BJ (cell line): ENCODE measurements around the gene CDK2. TPM values are rescaled to one million over a fixed set of nuclear protein-coding genes. Genes with fewer than 3 reads are reported as not detected.

ENCODE experiments used
- CTCF ChIA-PET: fragments of 350-600 bp; formaldehyde crosslinking; extraction: SDS; loops from one replicate; lab custom pipeline; 2021; ENCODE audit warnings: antibody characterized with exemption, inconsistent platforms; lab: Yijun Ruan, JAX
- POLR2A ChIA-PET: fragments of 300-600 bp; sonication (Branson Sonifier 250); formaldehyde crosslinking; extraction: SDS; loops from one replicate; lab custom pipeline; 2021; ENCODE audit warnings: antibody characterized with exemption; lab: Charles Lee
- DNase-seq: peaks from one replicate; pipeline ENCODE4 v3.0.0-alpha.2; 2011; ENCODE audit warnings: low read depth
- H3K27me3 ChIP-seq: 2 replicates; pipeline ENCODE4 v1.6.0; 2011; ENCODE audit warnings: low read length; ENCODE audit not compliant: control insufficient read depth, insufficient read depth
- H3K36me3 ChIP-seq: 2 replicates; pipeline ENCODE4 v1.5.1; 2011; ENCODE audit warnings: low read length; ENCODE audit not compliant: control insufficient read depth, insufficient read depth
- H3K4me3 ChIP-seq: 2 replicates; pipeline ENCODE4 v1.5.1; 2011; ENCODE audit warnings: low read depth, mild to moderate bottlenecking, control low read depth, low read length
- polyA plus RNA-seq: library from polyadenylated mRNA; depleted of rRNA; stranded (reverse); fragments of >200 nt; gene quantifications from 2 replicates; pipeline ENCODE4 v1.2.3, GENCODE V29; 2011
- TF ChIP-seq, protein P1 (sequence below): IDR thresholded peaks from 2 replicates; pipeline ENCODE4 v1.5.1; 2011; ENCODE audit warnings: low read depth, mild to moderate bottlenecking, control low read depth, inconsistent platforms, low read length, moderate library complexity; ENCODE audit not compliant: insufficient read depth

The CDK2 gene
- polyA plus RNA-seq, 1 experiment: 75.2 TPM

- no peak overlapping the region for H3K4me3 ChIP-seq
- ChIA-PET CTCF (interaction anchor here (0.6 to 3.9 kb wide), 2 partner anchors 118 to 199 kb away, joined by 4 to 53 read pairs; no protein-coding TSS in a partner anchor), POLR2A (no interaction called here)
- H3K27me3 ChIP-seq: no peaks in the 10 kb centered on the region
- no peak for DNase-seq
- H3K36me3 ChIP-seq: peaks cover 10% of the 10 kb centered on the region
- TF ChIP-seq, protein P1, sequence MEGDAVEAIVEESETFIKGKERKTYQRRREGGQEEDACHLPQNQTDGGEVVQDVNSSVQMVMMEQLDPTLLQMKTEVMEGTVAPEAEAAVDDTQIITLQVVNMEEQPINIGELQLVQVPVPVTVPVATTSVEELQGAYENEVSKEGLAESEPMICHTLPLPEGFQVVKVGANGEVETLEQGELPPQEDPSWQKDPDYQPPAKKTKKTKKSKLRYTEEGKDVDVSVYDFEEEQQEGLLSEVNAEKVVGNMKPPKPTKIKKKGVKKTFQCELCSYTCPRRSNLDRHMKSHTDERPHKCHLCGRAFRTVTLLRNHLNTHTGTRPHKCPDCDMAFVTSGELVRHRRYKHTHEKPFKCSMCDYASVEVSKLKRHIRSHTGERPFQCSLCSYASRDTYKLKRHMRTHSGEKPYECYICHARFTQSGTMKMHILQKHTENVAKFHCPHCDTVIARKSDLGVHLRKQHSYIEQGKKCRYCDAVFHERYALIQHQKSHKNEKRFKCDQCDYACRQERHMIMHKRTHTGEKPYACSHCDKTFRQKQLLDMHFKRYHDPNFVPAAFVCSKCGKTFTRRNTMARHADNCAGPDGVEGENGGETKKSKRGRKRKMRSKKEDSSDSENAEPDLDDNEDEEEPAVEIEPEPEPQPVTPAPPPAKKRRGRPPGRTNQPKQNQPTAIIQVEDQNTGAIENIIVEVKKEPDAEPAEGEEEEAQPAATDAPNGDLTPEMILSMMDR: no peak
Measured at GRCh38 chr12:55937981-55938380, 28.6 kb upstream of the CDK2 start.

GRCh38 chr12:55938826-55939501, 27.7 kb upstream of the CDK2 start:
- H3K36me3 ChIP-seq: peaks cover 10% of the 10 kb centered on the region
- CTCF ChIA-PET: interaction anchor here (0.6 to 3.9 kb wide), 22 partner anchors 8 to 219 kb away, joined by 3 to 53 read pairs (median 4); partner anchors contain the start of genes DGKA, ORMDL2, RDH5 and SARNP
- no peaks in the 10 kb centered on the region for H3K27me3 ChIP-seq
- H3K4me3 ChIP-seq: no peak overlapping the region
- POLR2A ChIA-PET: interaction anchor here (0.5 kb wide), 1 partner anchor 122 kb away, joined by 6 read pairs; no protein-coding TSS in a partner anchor
- DNase-seq: no peak
- TF ChIP-seq, protein P1: no peak

GRCh38 chr12:55940065-55940732, 26.4 kb upstream of the CDK2 start:
- ChIA-PET CTCF (interaction anchor here (0.6 to 3.9 kb wide), 33 partner anchors 9 to 210 kb away, joined by 3 to 53 read pairs (median 4); partner anchors contain the start of genes DGKA, MMP19, ORMDL2 and RAB5B), POLR2A (interaction anchor here (0.5 to 1.0 kb wide), 3 partner anchors 33 to 176 kb away, joined by 3 to 12 read pairs (median 3); partner anchors contain the start of gene RAB5B)
- Histone ChIP-seq H3K4me3 (no peak overlapping the region), H3K36me3 (peaks cover 10% of the 10 kb centered on the region), H3K27me3 (no peaks in the 10 kb centered on the region)
- DNase-seq: no peak
- TF ChIP-seq, protein P1: peak; percentile 95

- TF ChIP-seq, protein P1: no peak
- Histone ChIP-seq H3K36me3 (peaks cover 14% of the 10 kb centered on the region), H3K27me3 (no peaks in the 10 kb centered on the region), H3K4me3 (no peak overlapping the region)
- no peak for DNase-seq
- POLR2A ChIA-PET: no interaction called here
- CTCF ChIA-PET: interaction anchor here (0.9 to 2.1 kb wide), 6 partner anchors 9 to 204 kb away, joined by 3 to 7 read pairs (median 4); no protein-coding TSS in a partner anchor
Measured at GRCh38 chr12:55942055-55942454, 24.6 kb upstream of the CDK2 start.
